GM20000 (cell line): Measurements from ENCODE around the gene SEMA5A.

Experiments
- DNase-seq: peaks from one replicate; pipeline ENCODE4 v3.0.0; 2012; ENCODE audit warnings: low spot score
- CTCF ChIP-seq: IDR thresholded peaks from 2 replicates; pipeline ENCODE4 v1.5.1; 2012; ENCODE audit warnings: mild to moderate bottlenecking, control low read depth; ENCODE audit errors: extremely low read depth, missing control alignments

The SEMA5A gene

GRCh38 chr5:9160747-9161146, 385.1 kb downstream of the SEMA5A start:
- no peak for DNase-seq
- TF ChIP-seq CTCF = no peak

GRCh38 chr5:9157811-9158210, 388.1 kb downstream of the SEMA5A start:
- no peak for DNase-seq
- TF ChIP-seq CTCF = no peak

DNA sequence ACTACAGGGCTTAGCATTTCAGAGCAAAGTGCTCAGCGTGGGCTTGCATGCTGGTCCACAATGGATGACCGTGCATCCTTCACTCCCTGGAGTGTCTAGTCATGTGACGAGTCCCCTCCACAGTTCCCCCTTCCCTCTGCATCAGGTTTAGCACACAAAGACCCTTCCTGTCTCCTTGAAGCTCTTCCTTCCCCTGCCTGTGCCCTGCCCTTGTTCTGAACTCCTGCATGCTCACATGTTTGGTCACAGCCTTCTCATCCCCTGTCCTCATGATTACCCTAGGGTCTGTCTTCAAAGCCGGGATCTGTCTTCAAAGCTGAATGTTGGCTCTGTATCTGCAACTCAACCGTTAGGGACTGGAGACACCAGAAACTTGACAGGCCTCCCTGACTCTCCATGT, 388.9 kb downstream of the SEMA5A start:
- DNase-seq = no peak
- TF ChIP-seq CTCF = no peak

DNA sequence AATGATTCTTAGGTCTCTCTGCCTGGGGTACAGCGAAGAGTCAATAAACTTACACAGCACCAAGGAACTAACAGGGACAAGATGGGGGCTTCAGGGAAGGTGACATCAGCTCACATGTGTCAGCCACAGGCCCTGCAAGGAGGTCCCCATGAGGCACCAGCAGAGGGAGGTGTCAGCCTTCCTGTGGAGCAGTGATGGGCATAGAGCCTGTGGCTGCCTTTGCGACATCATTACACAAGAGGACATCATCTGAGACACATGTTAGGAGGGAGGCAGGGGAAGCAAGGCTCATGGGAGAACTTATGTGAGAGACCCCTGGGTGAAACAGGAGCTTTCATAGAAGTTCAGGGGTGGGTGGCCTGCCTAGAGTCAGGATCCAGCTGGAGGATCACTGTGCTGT, 389.6 kb downstream of the SEMA5A start:
- no peak for TF ChIP-seq CTCF
- DNase-seq = peak; percentile 20

DNA sequence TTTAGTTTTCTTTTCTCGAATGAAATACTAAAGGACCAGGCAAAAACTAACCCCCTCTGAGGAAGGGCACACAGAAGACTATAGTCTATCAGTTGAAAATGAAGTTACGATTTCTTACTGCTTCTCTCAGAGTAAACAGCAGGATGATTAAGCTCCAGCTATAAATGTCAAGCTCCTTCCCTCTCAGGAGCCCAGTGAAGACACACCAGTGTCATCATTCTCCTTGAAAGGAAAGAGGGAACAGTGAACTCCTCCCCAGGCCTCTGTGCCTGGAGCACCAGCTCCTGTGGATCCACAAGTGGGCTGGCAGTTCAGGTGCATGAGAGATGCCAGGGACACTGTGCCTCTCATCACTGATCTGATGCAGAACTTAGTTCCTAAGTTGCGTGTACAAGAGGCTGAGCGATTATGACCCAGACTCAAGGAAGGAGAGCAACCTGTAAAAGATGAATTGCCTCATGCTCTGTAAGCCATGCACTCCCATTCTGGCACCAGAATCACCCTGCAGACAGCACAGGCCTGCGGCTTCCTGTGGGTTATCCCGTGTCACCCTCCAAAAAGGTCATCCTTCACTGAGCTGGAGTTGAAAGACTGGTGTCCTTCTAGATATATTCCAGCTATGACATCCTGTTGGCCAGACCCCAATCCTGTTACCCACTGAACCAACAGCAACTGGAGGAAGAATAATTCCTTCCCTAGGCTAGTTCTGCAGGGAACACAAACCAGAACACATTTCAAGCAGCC, 394.0 kb downstream of the SEMA5A start:
- DNase-seq = no peak
- TF ChIP-seq CTCF = no peak

DNA sequence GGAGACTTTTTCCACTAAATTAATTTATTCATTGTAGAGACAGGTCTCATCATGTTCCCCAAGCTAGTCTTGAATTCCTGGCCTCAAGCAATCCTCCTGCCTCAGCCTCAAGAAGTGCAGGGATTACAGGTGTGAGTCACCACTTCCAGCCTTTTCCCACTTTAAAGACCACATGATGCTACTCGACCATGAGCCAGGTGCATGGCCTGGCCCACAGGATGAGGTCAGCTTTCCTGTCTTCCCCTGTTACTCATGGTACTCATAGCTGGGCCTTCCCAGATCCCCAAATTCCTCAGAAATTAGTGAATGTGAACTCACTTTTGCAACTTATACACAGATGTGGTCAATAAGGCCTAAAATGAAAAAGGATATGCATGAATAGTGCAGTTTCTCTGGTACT, 395.9 kb downstream of the SEMA5A start:
- no peak for DNase-seq

GRCh38 chr5:9148242-9148641, 397.6 kb downstream of the SEMA5A start:
- DNase-seq = no peak
- no peak for TF ChIP-seq CTCF

More for the DNA sequence above, 395.9 kb downstream of the SEMA5A start:
- TF ChIP-seq CTCF = no peak
